Loucy (cell line): ENCODE data around the gene TMEM163.
A peak's percentile ranks its signal among the peaks of the same experiment; 100 is the strongest.

Experiments
- H2AFZ ChIP-seq: fragments of 200-600 bp; sonication (generic); 2 replicates; pipeline ENCODE4 v1.6.0; 2016; ENCODE audit warnings: antibody characterized with exemption, mild to moderate bottlenecking, low read length, moderate library complexity
- H3F3A ChIP-seq: fragments of 200-600 bp; 2 replicates; pipeline ENCODE4 v1.6.0; 2016; ENCODE audit warnings: antibody characterized with exemption, low read depth, mild to moderate bottlenecking
- H3K27me3 ChIP-seq: fragments of 200-600 bp; sonication (generic); 2 replicates; pipeline ENCODE4 v1.6.1; 2014; ENCODE audit warnings: low read length, mild to moderate bottlenecking; ENCODE audit not compliant: insufficient read depth, poor library complexity, severe bottlenecking
- H3K36me3 ChIP-seq: fragments of 200-600 bp; sonication (generic); 2 replicates; pipeline ENCODE4 v1.6.1; 2016; ENCODE audit warnings: low read length; ENCODE audit not compliant: insufficient read depth
- H3K4me1 ChIP-seq: fragments of 200-600 bp; sonication (generic); 2 replicates; pipeline ENCODE4 v1.5.1; 2014; ENCODE audit warnings: low read length, mild to moderate bottlenecking; ENCODE audit not compliant: insufficient read depth, poor library complexity, severe bottlenecking
- H3K4me2 ChIP-seq: fragments of 200-600 bp; sonication (generic); 2 replicates; pipeline ENCODE4 v1.6.0; 2014; ENCODE audit warnings: antibody characterized with exemption, low read length, low read depth, mild to moderate bottlenecking; ENCODE audit not compliant: poor library complexity, severe bottlenecking
- H3K4me3 ChIP-seq: fragments of 200-600 bp; sonication (generic); 2 replicates; pipeline ENCODE4 v1.5.1; 2014; ENCODE audit warnings: low read length, mild to moderate bottlenecking, mixed read lengths; ENCODE audit not compliant: poor library complexity, severe bottlenecking
- H3K79me2 ChIP-seq: fragments of 200-600 bp; sonication (generic); 2 replicates; pipeline ENCODE4 v1.6.1; 2014; ENCODE audit warnings: low read length; ENCODE audit not compliant: insufficient read depth
- H3K9ac ChIP-seq: fragments of 200-600 bp; sonication (generic); 2 replicates; pipeline ENCODE4 v1.6.0; 2014; ENCODE audit warnings: mild to moderate bottlenecking, low read depth, low read length, moderate library complexity; ENCODE audit not compliant: poor library complexity, severe bottlenecking
- H3K9me2 ChIP-seq: fragments of 200-600 bp; sonication (generic); replicated peaks from 2 replicates; pipeline ENCODE4 v1.6.1; 2016; ENCODE audit warnings: low read depth, low read length, mixed read lengths
- H3K9me3 ChIP-seq: fragments of 200-600 bp; sonication (generic); 2 replicates; pipeline ENCODE4 v1.6.1; 2014; ENCODE audit warnings: mild to moderate bottlenecking, antibody characterized with exemption, low read length, low read depth; ENCODE audit not compliant: insufficient read depth
- H4K20me1 ChIP-seq: fragments of 200-600 bp; sonication (generic); 2 replicates; pipeline ENCODE4 v1.6.0; 2014; ENCODE audit warnings: antibody characterized with exemption, low read length, mild to moderate bottlenecking; ENCODE audit not compliant: insufficient read depth, poor library complexity, severe bottlenecking
- CTCF ChIP-seq: fragments of 200-600 bp; sonication (generic); conservative IDR thresholded peaks from 2 replicates; pipeline ENCODE4 v1.5.1; 2014; ENCODE audit warnings: mild to moderate bottlenecking, antibody characterized with exemption, low read length
- EZH2phosphoT487 ChIP-seq: fragments of 200-600 bp; IDR thresholded peaks from 2 replicates; pipeline ENCODE4 v1.6.1; 2018; ENCODE audit warnings: antibody characterized with exemption, mild to moderate bottlenecking, moderate library complexity, borderline replicate concordance

TMEM163 gene

GRCh38 chr2:134693359-134694330 lies 25.2 kb downstream of the TMEM163 start:
- Histone ChIP-seq H3K9me2 (no peaks in the 10 kb centered on the region), H3K9me3 (no peaks in the 10 kb centered on the region), H3K36me3 (no peaks in the 10 kb centered on the region), H3K4me3 (no peak overlapping the region), H3K79me2 (no peaks in the 10 kb centered on the region), H3K4me1 (no peaks in the 10 kb centered on the region), H3K9ac (no peak overlapping the region), H4K20me1 (no peaks in the 10 kb centered on the region), H3K4me2 (no peak overlapping the region), H3K27me3 (no peaks in the 10 kb centered on the region), H3F3A (no peaks in the 10 kb centered on the region), H2AFZ (no peak overlapping the region)
- TF ChIP-seq CTCF (no peak), EZH2phosphoT487 (no peak)

DNA sequence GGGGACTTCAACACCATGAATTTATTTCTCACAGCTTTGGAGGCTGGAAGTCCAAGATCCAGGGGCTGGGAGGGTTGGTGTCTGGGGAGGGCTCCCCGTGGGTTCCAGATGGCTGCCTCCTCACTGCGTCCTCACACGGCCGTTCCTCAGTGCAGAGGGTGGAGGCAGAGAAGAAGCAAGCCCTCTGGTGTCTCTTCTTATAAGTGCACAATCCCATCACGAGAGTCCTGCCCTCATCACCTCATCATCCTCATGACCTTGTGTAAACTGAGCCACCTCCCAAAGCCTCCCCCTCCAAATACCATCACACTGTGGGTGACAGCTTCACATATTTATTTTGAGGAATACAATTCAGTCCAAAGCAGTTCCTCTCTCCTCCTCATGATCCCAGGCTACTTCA lies 26.3 kb downstream of the TMEM163 start:
- Histone ChIP-seq H3K79me2 (no peaks in the 10 kb centered on the region), H3F3A (no peaks in the 10 kb centered on the region), H2AFZ (no peak overlapping the region), H4K20me1 (no peaks in the 10 kb centered on the region), H3K36me3 (no peaks in the 10 kb centered on the region), H3K9me2 (no peaks in the 10 kb centered on the region), H3K4me1 (no peaks in the 10 kb centered on the region), H3K27me3 (no peaks in the 10 kb centered on the region), H3K9me3 (no peaks in the 10 kb centered on the region), H3K4me2 (no peak overlapping the region), H3K4me3 (no peak overlapping the region), H3K9ac (no peak overlapping the region)
- TF ChIP-seq EZH2phosphoT487, result no peak
- TF ChIP-seq CTCF, result peak; percentile 37

- no peak overlapping the region for H3K9ac ChIP-seq
- no peaks in the 10 kb centered on the region for H3K27me3 ChIP-seq
- no peaks in the 10 kb centered on the region for H3K9me3 ChIP-seq
- no peaks in the 10 kb centered on the region for H4K20me1 ChIP-seq
- H3K9me2 ChIP-seq, result no peaks in the 10 kb centered on the region
- H2AFZ ChIP-seq, result no peak overlapping the region
- H3K4me2 ChIP-seq, result no peak overlapping the region
- H3K4me3 ChIP-seq, result no peak overlapping the region
- TF ChIP-seq EZH2phosphoT487 (no peak), CTCF (no peak)
- no peaks in the 10 kb centered on the region for H3F3A ChIP-seq
- no peaks in the 10 kb centered on the region for H3K79me2 ChIP-seq
- no peaks in the 10 kb centered on the region for H3K36me3 ChIP-seq
- no peaks in the 10 kb centered on the region for H3K4me1 ChIP-seq
These were observed 28.1 kb downstream of the TMEM163 start for GRCh38 chr2:134690629-134691215.
